ENCODE results near the gene TGFB1. TPM values are rescaled to one million over a fixed set of nuclear protein-coding genes. Genes with fewer than 3 reads are reported as not detected.

The TGFB1 gene
- total RNA-seq, 1 experiment from 2014 or later, result 16.4 TPM

DNA sequence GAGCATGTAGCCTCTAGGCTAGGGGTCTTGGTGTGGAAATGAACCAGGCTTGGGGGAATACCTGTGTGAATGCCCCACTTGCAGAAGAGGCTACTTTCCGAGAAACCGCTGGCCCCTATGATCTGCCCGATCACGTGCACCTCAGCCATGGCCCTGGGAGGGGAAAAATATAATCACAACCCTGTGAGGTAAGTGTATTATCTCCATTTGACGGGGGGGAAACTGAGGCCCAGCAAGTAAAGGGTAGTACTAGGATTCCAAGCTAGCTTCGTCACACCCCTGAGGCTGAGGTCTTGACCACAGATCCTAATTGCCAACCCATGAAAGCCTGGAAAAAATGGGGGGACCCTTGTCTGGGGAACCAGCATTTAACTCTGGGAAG is 9.6 kb upstream of the TGFB1 start:
- peaks cover 30% of the 10 kb centered on the region for H3K4me1 ChIP-seq (replicated peaks)
- no peak for DNase-seq (ENCODE audit: low read depth in 1 of 2, low spot score in 2 of 2)
- no peaks in the 10 kb centered on the region; the same call in 1 of the 2 replicates for H3K36me3 ChIP-seq
- H3K27me3 ChIP-seq (replicated peaks), result no peaks in the 10 kb centered on the region
- H3K9me3 ChIP-seq (replicated peaks), result no peaks in the 10 kb centered on the region
- H3K27ac ChIP-seq, result peak overlapping the region; percentile 99
- H3K4me3 ChIP-seq, result peak overlapping the region; percentile 77

GRCh38 chr19:41362143-41362847 is 8.6 kb upstream of the TGFB1 start:
- H3K9me3 ChIP-seq (replicated peaks), result no peaks in the 10 kb centered on the region

DNA sequence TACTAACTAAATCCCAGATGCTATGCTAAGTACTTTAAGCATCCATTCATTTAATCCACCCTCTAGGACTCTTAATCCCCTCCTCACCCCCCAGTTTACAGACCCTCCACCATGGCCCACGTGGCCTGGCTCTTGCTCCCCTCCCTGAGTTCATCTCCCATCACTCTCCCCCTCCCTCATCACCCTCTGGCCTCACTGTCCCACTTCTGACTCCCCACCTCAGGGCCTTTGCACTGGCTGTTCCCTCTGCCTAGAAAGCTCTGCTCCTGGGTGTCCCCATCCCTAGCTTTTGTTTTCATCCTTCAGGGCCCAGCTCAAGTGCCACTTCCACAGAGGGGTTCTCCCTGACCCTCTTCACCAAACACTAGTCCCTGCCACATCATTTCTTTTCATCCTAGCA is 6.0 kb upstream of the TGFB1 start:
- Histone ChIP-seq H3K4me3 (no peak overlapping the region), H3K4me1 (replicated peaks) (peaks cover 14% of the 10 kb centered on the region)

More at GRCh38 chr19:41362143-41362847, 8.6 kb upstream of the TGFB1 start:
- Histone ChIP-seq H3K4me1 (replicated peaks) (peaks cover 19% of the 10 kb centered on the region), H3K27me3 (replicated peaks) (no peaks in the 10 kb centered on the region), H3K4me3 (no peak overlapping the region), H3K27ac (no peak overlapping the region), H3K36me3 (no peaks in the 10 kb centered on the region; the same call in 1 of the 2 replicates)
- no peak for DNase-seq (ENCODE audit: low read depth in 1 of 2, low spot score in 2 of 2)

GRCh38 chr19:41357746-41358145 is 4.0 kb upstream of the TGFB1 start:
- H3K4me3 ChIP-seq, result no peak overlapping the region
- no peak for DNase-seq (ENCODE audit: low read depth in 1 of 2, low spot score in 2 of 2)

More for the DNA sequence above, 6.0 kb upstream of the TGFB1 start:
- H3K9me3 ChIP-seq (replicated peaks), result no peaks in the 10 kb centered on the region
- no peaks in the 10 kb centered on the region for H3K27me3 ChIP-seq (replicated peaks)
- H3K27ac ChIP-seq, result no peak overlapping the region
- H3K36me3 ChIP-seq, result no peaks in the 10 kb centered on the region
- DNase-seq (ENCODE audit: low read depth in 1 of 2, low spot score in 2 of 2), result no peak

GRCh38 chr19:41356984-41357739 is 3.4 kb upstream of the TGFB1 start:
- H3K36me3 ChIP-seq, result peaks cover 4% of the 10 kb centered on the region; the same call in 1 of the 2 replicates
- no peak overlapping the region for H3K27ac ChIP-seq
- no peaks in the 10 kb centered on the region for H3K9me3 ChIP-seq (replicated peaks)

More at GRCh38 chr19:41357746-41358145, 4.0 kb upstream of the TGFB1 start:
- H3K36me3 ChIP-seq, result peaks cover 1% of the 10 kb centered on the region; the same call in 1 of the 2 replicates
- no peaks in the 10 kb centered on the region for H3K27me3 ChIP-seq (replicated peaks)
- no peak overlapping the region for H3K27ac ChIP-seq
- H3K4me1 ChIP-seq (replicated peaks), result peaks cover 9% of the 10 kb centered on the region
- H3K9me3 ChIP-seq (replicated peaks), result no peaks in the 10 kb centered on the region

GRCh38 chr19:41355802-41356201 is 2.1 kb upstream of the TGFB1 start:
- no peaks in the 10 kb centered on the region for H3K27me3 ChIP-seq (replicated peaks)
- no peaks in the 10 kb centered on the region for H3K9me3 ChIP-seq (replicated peaks)
- peaks cover 11% of the 10 kb centered on the region for H3K36me3 ChIP-seq

More at GRCh38 chr19:41356984-41357739, 3.4 kb upstream of the TGFB1 start:
- no peak overlapping the region for H3K4me3 ChIP-seq
- DNase-seq (ENCODE audit: low read depth in 1 of 2, low spot score in 2 of 2), result no peak
- peaks cover 9% of the 10 kb centered on the region for H3K4me1 ChIP-seq (replicated peaks)
- no peaks in the 10 kb centered on the region for H3K27me3 ChIP-seq (replicated peaks)

GRCh38 chr19:41355035-41355434 is 1.3 kb upstream of the TGFB1 start:
- no peak for DNase-seq (ENCODE audit: low read depth in 1 of 2, low spot score in 2 of 2)
- Histone ChIP-seq H3K4me1 (replicated peaks) (peaks cover 18% of the 10 kb centered on the region), H3K4me3 (no peak overlapping the region), H3K27ac (no peak overlapping the region), H3K9me3 (replicated peaks) (no peaks in the 10 kb centered on the region), H3K36me3 (peaks cover 16% of the 10 kb centered on the region), H3K27me3 (replicated peaks) (no peaks in the 10 kb centered on the region)

More at GRCh38 chr19:41355802-41356201, 2.1 kb upstream of the TGFB1 start:
- H3K27ac ChIP-seq, result no peak overlapping the region
- H3K4me1 ChIP-seq (replicated peaks), result peaks cover 15% of the 10 kb centered on the region
- DNase-seq (ENCODE audit: low read depth in 1 of 2, low spot score in 2 of 2), result no peak
- no peak overlapping the region for H3K4me3 ChIP-seq

DNA sequence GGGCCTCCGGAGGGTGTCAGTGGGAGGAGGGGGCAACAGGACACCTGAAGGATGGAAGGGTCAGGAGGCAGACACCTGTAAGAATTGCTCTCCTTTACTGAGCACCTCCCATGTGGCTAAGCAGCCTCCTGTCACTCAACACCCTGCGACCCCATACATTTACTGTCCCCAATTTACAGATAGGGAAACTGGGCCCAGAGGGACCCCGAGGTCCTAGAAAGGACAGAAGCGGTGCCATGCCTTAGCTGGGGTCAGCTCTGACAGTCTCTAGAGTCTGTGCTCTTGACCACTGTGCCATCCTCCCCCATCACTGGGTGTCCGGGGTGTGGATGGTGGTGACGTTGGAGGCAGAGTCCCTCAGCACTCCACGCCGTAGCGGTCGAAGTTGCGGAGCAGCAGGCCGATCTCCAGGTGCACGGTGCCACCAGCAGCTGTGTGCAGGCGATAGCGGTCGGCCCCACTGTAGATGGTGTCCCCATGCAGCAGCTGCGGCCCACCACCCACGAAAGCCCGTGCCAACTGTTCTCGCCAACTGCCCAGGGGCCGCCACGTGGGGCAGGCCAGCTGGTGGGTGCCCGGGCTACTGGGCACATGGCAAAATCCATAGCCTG is 726 bp upstream of the TGFB1 start:
- no peak overlapping the region for H3K27ac ChIP-seq
- H3K9me3 ChIP-seq (replicated peaks), result no peaks in the 10 kb centered on the region
- peak overlapping the region; percentile 66 for H3K4me3 ChIP-seq
- no peak for DNase-seq (ENCODE audit: low read depth in 1 of 2, low spot score in 2 of 2)
- H3K27me3 ChIP-seq (replicated peaks), result no peaks in the 10 kb centered on the region
- peaks cover 22% of the 10 kb centered on the region for H3K36me3 ChIP-seq
- peaks cover 15% of the 10 kb centered on the region for H3K4me1 ChIP-seq (replicated peaks)

DNA sequence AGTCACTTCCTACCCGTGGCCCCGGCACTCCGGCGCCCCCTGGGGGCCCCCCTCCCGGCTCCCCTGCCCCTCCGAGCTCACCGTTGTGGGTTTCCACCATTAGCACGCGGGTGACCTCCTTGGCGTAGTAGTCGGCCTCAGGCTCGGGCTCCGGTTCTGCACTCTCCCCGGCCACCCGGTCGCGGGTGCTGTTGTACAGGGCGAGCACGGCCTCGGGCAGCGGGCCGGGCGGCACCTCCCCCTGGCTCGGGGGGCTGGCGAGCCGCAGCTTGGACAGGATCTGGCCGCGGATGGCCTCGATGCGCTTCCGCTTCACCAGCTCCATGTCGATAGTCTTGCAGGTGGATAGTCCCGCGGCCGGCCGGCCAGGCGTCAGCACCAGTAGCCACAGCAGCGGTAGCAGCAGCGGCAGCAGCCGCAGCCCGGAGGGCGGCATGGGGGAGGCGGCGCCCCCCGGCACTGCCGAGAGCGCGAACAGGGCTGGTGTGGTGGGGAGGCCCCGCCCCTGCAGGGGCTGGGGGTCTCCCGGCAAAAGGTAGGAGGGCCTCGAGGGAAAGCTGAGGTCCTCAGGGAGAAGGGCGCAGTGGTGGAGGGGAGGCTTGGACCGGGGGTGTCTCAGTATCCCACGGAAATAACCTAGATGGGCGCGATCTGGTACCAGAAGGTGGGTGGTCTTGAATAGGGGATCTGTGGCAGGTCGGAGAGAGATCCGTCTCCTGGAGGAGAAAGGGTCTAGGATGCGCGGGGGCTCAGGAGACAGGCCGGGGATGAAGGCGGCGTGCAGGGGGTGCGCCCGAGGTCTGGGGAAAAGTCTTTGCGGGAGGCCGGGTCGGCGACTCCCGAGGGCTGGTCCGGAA is 885 bp downstream of the TGFB1 start:
- Histone ChIP-seq H3K27me3 (replicated peaks) (no peaks in the 10 kb centered on the region), H3K27ac (peak overlapping the region; percentile 66), H3K4me3 (peak overlapping the region; percentile 66), H3K36me3 (peaks cover 36% of the 10 kb centered on the region), H3K9me3 (replicated peaks) (no peaks in the 10 kb centered on the region), H3K4me1 (replicated peaks) (peaks cover 15% of the 10 kb centered on the region)
- peak; percentile 67 to 72 for DNase-seq (ENCODE audit: low read depth in 1 of 2, low spot score in 2 of 2)

GRCh38 chr19:41352279-41352608 is 1.5 kb downstream of the TGFB1 start:
- Histone ChIP-seq H3K36me3 (peaks cover 42% of the 10 kb centered on the region), H3K27me3 (replicated peaks) (no peaks in the 10 kb centered on the region), H3K9me3 (replicated peaks) (no peaks in the 10 kb centered on the region), H3K4me3 (peak overlapping the region; percentile 66), H3K4me1 (replicated peaks) (peaks cover 15% of the 10 kb centered on the region), H3K27ac (no peak overlapping the region)
- no peak for DNase-seq (ENCODE audit: low read depth in 1 of 2, low spot score in 2 of 2)

DNA sequence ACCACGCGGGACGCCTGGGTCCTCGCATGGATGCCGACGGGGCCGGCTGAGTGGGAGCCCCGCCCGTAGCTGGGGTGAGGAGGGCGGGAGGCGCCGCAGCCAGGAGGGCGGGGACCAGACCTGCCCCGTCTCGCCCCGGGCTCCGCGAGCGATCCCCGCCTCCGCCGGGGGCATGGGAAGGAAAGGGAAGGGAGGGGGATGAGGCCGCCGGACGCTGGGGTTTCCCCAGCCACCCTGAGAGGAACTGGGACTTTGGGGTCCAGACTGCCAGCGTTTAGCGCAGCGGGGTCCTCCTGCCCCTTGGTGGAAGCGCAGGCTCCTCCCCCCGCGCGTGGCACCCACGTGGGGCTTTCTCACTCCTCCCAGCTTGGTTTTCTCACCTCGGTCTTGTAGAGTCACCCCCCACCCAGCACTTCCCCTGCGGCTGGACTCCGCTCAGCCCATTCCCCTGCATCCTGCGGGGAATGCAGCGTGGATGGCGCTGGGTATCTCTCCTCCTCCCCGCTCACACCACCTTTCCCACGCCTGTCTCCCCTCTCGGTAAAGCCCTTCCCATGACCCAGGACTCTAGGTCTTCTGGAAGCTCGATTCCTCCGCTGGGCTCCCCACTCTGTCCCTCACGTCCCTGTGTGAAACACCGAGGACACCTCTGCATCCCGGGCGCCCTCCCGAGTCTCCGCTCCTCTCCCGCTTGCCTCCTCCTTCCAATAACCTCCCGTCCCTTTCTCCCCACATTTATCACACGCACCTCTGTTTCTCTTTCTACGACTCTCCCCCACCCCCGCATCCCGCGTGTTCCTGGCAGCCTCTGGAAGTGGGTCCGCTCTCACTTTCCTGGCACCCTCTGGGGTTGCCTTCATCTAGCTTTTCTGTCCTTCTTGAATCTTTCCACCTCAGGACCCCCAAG is 2.1 kb downstream of the TGFB1 start:
- DNase-seq (ENCODE audit: low read depth in 1 of 2, low spot score in 2 of 2), result peak; percentile 67 to 72
- H3K36me3 ChIP-seq, result peaks cover 49% of the 10 kb centered on the region
- no peaks in the 10 kb centered on the region for H3K27me3 ChIP-seq (replicated peaks)
- H3K27ac ChIP-seq, result no peak overlapping the region
- H3K4me1 ChIP-seq (replicated peaks), result peaks cover 15% of the 10 kb centered on the region
- H3K9me3 ChIP-seq (replicated peaks), result no peaks in the 10 kb centered on the region
- peak overlapping the region; percentile 66 for H3K4me3 ChIP-seq

DNA sequence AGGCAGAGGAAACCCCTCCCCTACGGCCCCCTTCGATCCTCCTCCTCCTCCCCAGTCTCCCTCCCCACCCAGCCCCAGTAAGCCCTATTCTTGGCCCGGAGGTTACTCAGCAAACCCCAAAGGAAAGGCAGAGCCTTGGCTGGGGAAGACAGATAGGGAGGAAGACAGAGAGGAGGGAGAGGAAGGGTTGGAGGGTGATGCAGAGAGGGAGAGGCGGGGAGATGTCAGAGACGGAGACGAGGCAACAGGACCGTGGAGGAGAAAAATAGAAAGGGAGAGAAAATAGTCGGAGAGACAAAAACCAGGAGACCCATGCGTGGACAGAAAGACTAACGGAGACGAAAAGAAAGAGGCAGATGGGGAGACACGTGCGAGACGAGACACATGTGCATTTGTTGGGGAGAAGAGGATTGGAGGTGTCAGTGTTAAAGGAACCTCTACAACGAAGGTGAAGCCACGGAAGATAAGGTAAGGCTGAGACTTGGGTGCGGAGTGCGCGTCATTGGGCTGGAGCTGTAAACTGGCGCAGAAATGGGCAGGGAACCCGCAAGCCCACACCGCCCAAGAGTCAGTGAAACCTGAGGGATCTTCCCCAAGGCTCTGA is 2.9 kb downstream of the TGFB1 start:
- peaks cover 15% of the 10 kb centered on the region for H3K4me1 ChIP-seq (replicated peaks)
- H3K27ac ChIP-seq, result no peak overlapping the region
- H3K36me3 ChIP-seq, result peaks cover 56% of the 10 kb centered on the region
- H3K27me3 ChIP-seq (replicated peaks), result no peaks in the 10 kb centered on the region
- DNase-seq (ENCODE audit: low read depth in 1 of 2, low spot score in 2 of 2), result no peak
- peak overlapping the region; percentile 66 for H3K4me3 ChIP-seq
- H3K9me3 ChIP-seq (replicated peaks), result no peaks in the 10 kb centered on the region
